Omental fat pad (tissue), 4 donors: ENCODE data around the gene AIDA. TPM values are rescaled to one million over a fixed set of nuclear protein-coding genes. Genes with fewer than 3 reads are reported as not detected.

Experiments used
- ATAC-seq: fragments of 150-250 bp; one replicate; pipeline ENCODE4 v1.9.1; 2016; ENCODE audit warnings: mild to moderate bottlenecking, moderate library complexity; ENCODE audit not compliant: low FRiP score
- DNase-seq: peaks from one replicate; pipeline ENCODE4 v3.0.0-alpha.2; 2019; ENCODE audit warnings: low spot score
- total RNA-seq, 4 donors: library from RNA; depleted of rRNA; stranded (reverse); fragments of >200 nt; gene quantifications; one replicate each; pipeline ENCODE4 v1.1.0, GENCODE V29; 2016
- TF ChIP-seq, protein P1 (sequence below), 3 donors: fragments of 450-650 bp; IDR thresholded peaks; one replicate each; pipeline ENCODE4 v1.5.1; 2016 to 2017; ENCODE audit warnings: antibody characterized with exemption in 3 of 3, mild to moderate bottlenecking in 3 of 3, moderate library complexity in 2 of 3

Gene AIDA
- total RNA-seq, 4 donors from 2014 or later = 66.7 to 117 (median 88.4) TPM

DNA sequence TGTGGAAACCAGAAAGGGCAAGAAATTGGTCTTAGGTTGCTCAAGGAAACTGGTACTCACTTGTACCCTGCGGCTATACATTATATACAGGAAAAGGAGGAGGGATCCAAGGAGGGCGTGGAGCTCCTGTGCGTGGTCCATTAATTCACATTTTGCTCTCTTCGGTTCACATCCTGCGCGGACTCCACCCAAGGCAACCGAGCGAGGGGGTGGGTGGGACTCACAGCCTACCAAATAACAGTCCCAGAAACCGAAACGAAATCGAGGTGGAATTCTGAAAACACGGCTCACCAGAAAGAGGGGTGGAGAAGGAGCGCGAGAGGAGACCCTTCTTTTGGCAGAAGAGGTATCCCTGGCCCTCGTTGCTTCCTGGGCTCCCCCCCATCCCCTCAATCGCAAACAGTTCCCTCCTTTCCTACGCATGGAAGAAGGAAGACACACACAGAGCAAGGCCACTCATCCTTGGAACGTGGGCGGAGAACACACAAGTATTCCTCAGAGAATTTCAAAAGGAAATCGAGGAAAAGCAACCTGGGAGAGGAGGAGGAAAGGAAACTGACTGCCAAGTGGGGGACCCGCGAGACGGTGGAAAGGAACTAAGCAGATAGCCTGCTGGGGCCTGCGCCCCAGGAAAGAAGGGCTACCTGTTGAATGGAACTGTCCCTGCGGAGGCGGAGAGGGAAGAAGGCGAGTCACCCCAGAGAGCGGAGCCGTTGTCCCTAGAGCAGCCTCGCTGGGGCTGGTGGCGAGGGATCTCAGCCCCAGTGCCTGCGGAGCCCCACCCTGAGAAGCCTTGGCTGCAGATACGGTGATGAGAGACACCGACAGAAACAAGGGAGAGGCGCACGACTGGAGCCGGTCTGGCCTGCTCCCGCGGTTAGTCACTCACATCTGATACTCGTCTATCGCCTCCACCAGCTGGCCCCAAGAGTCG, 705 bp downstream of the AIDA start:
- TF ChIP-seq, protein P1, sequence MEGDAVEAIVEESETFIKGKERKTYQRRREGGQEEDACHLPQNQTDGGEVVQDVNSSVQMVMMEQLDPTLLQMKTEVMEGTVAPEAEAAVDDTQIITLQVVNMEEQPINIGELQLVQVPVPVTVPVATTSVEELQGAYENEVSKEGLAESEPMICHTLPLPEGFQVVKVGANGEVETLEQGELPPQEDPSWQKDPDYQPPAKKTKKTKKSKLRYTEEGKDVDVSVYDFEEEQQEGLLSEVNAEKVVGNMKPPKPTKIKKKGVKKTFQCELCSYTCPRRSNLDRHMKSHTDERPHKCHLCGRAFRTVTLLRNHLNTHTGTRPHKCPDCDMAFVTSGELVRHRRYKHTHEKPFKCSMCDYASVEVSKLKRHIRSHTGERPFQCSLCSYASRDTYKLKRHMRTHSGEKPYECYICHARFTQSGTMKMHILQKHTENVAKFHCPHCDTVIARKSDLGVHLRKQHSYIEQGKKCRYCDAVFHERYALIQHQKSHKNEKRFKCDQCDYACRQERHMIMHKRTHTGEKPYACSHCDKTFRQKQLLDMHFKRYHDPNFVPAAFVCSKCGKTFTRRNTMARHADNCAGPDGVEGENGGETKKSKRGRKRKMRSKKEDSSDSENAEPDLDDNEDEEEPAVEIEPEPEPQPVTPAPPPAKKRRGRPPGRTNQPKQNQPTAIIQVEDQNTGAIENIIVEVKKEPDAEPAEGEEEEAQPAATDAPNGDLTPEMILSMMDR (IDR thresholded peaks at IDR 0.05) = no peak
- peak; percentile 31 for ATAC-seq
- no peak for DNase-seq

DNA sequence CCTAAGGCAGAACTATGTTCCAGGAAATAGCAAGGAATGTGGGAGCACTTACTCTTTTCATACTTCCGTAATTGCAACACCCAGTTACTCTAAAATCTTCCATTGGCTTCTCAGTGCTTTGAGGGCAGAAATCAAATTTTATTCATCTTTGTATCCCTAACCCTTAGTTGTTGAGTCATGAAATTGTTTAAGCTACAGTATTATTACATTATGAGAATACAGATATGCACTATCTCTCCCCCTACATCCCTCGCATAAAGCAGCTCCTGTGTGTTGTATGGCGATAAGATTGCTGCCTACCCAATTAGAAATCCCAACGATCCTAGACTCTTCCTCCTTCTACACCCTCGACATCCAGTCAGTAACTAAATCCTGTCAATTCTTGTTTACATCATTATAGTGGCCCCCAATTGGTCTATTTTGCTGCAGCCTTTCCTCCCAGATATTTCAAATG, 2.6 kb downstream of the AIDA start:
- ATAC-seq = no peak
- TF ChIP-seq, protein P1 (IDR thresholded peaks at IDR 0.05) = no peak
- DNase-seq = no peak

DNA sequence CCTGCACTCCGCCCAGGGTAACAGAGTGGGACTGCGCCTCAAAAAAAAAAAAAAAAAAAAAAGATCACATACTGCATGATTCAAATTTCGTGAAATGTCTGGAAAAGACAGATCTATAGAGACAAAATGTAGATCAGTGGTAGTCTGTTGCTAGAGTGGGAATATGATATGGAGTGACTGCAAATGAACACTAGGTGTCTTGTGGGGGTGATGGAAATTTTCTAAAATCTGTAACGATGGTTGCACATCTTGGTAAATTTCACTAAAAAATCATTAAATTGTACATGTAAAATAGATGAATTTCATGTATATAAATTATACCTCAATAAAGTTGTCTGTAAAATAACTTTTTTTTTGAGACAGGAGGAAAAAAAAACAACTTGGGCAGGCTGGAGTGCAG, 5.5 kb downstream of the AIDA start:
- ATAC-seq (no peak), DNase-seq (no peak)
- TF ChIP-seq, protein P1 (IDR thresholded peaks at IDR 0.05) = no peak

DNA sequence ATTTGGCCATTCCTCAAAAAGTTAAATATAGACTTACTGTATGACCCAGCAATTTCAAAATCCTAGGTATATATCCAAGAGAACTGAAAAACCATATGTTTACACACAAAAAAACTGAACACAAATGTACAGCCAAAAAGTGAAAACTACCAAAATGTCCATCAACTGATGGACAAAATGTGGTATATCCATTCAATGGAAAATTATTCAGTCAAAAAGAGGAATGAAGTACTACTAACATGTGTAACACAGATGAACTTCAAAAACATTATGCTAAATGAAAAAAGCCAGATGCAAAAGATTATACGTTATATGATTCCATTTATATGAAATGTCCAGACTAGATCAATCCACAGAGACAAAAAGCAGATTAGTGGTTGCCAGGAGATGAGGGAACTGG, 8.0 kb downstream of the AIDA start:
- no peak for ATAC-seq
- TF ChIP-seq, protein P1 (IDR thresholded peaks at IDR 0.05) = no peak
- DNase-seq = no peak

DNA sequence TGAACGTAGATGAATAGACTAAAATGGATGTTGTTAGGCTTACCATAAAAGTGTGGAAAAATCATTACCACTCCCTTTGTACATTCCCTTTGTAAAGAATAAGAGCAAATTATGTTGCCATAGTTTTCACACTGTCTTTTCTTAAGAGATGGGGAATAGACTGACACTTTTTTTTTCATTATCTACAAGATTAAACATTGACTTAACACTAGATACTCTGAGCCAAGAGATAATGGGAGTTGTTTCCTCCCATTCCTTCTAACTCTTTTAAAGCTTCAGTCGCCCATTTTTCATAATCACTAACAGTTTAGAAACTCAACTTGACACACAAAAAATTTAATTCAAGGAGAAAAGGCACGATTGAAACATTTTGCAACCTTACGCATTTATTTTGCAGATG, 10.1 kb downstream of the AIDA start:
- ATAC-seq = peak; percentile 58
- TF ChIP-seq, protein P1 (IDR thresholded peaks at IDR 0.05) = no peak
- DNase-seq = no peak

DNA sequence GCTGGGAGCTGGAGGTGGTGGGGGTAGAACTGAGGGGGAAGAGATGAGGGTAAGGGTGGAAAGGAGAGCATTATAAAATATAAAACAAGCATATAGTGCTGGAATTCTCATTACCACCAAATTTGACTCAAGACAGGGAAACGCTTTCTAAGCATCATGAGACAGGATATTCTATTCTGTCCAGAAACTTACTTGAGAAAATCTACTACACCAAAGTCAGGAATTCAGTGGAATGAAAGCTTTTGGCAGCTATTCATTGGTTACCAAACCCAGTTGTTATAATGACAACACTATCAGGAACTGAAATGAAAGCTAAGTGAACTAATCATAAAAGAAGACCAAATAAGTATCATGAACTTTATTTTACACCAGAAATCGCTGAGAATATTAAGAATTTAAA, 14.5 kb downstream of the AIDA start:
- peak; percentile 72 for ATAC-seq
- TF ChIP-seq, protein P1 (IDR thresholded peaks at IDR 0.05) = no peak
- no peak for DNase-seq

DNA sequence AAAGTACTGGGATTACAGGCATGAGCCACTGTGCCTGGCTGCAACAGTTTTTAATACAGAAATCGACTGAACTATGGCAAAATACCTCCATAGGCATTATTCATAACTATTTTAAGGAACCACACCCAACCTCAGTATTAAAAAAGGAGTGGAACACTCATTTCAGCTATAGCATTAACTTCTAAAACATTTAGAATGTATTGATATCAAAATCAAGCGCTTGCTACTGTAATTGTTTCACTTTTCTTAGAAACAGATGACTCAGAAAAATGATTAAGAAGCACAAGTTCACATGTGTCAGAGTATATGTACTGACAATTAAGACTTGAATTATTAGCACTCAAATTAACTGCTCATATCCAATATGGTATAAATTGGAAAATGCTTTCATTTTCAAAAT, 15.1 kb downstream of the AIDA start:
- ATAC-seq = peak; percentile 19
- TF ChIP-seq, protein P1 (IDR thresholded peaks at IDR 0.05) = no peak
- DNase-seq = no peak
